HL-60 (cell line): ENCODE results near the gene AGPAT1.
"Not testable (repeated sequence)": the region's sequence is repeated elsewhere in the genome, so short reads cannot be mapped to it uniquely, and the experiment has no call there.

Source experiments
- GABPA ChIP-seq: IDR thresholded peaks from 2 replicates; pipeline ENCODE4 v1.6.1; 2012; ENCODE audit warnings: low read depth
- POLR2AphosphoS5 ChIP-seq: IDR thresholded peaks from 2 replicates; pipeline ENCODE4 v1.6.1; 2012; ENCODE audit warnings: low read depth

DNA sequence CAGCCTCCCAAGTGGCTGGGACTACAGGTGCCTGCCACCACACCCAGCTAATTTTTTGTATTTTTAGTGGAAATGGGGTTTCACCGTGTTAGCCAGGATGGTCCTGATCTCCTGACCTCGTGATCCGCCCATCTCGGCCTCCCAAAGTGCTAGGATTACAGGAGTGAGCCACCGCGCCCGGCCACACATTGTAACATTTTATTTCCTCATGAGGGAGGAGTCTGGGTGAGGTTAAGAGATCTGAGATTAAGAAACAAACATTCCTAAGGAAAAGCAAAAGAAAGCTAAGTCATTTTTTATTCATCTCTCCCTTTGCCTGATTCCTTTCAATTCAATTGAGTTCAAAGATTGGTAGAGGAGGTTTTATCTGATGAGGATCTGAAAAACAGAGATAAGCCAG, 31.6 kb downstream of the AGPAT1 start:
- TF ChIP-seq POLR2AphosphoS5, GABPA: not testable (repeated sequence)
